ENCODE data around the gene DCP1A. TPM values are rescaled to one million over a fixed set of nuclear protein-coding genes. Genes with fewer than 3 reads are reported as not detected.

DCP1A gene
- total RNA-seq, 4 donors from 2014 or later = 15.2 to 28.4 (median 21.5) TPM

DNA sequence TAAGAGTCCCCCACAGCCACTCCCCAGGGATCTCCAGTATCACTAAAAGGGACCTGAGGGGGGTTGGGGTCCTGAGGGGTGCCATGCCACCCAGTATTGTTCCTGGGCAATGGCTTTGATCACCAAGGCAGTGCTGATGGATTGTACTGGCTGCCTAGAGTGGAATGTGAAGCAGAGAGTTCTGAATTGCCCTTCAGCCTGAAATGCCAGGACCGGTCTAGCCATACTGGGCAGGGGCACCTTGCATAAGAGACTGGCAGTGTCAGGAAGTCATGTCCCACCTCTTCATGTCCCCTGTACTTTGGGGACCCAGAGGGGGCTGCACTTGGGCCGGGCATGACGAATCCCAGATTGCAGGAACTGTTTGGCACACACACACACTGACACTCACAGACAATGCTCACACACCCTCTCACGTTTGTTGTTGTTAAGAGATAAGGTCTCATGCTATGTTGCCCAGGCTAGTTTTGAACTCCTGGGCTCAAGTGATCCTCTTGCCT, 87.0 kb downstream of the DCP1A start:
- DNase-seq (ENCODE audit: low spot score in 2 of 2) = no peak
- WGBS, 2 donors = 73 to 78% methylated on average over 4 of the region's 4 CpGs
- intact Hi-C loops (cut with DNase I; ENCODE audit: low total_unique reads) = no loop called here
- TF ChIP-seq POLR2A (IDR thresholded peaks at IDR 0.05) = no peak
- TF ChIP-seq, protein P1, sequence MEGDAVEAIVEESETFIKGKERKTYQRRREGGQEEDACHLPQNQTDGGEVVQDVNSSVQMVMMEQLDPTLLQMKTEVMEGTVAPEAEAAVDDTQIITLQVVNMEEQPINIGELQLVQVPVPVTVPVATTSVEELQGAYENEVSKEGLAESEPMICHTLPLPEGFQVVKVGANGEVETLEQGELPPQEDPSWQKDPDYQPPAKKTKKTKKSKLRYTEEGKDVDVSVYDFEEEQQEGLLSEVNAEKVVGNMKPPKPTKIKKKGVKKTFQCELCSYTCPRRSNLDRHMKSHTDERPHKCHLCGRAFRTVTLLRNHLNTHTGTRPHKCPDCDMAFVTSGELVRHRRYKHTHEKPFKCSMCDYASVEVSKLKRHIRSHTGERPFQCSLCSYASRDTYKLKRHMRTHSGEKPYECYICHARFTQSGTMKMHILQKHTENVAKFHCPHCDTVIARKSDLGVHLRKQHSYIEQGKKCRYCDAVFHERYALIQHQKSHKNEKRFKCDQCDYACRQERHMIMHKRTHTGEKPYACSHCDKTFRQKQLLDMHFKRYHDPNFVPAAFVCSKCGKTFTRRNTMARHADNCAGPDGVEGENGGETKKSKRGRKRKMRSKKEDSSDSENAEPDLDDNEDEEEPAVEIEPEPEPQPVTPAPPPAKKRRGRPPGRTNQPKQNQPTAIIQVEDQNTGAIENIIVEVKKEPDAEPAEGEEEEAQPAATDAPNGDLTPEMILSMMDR (IDR thresholded peaks at IDR 0.05) = no peak
- H3K4me3 ChIP-seq (ENCODE audit: low read depth, poor library complexity, severe bottlenecking) = no peak overlapping the region

DNA sequence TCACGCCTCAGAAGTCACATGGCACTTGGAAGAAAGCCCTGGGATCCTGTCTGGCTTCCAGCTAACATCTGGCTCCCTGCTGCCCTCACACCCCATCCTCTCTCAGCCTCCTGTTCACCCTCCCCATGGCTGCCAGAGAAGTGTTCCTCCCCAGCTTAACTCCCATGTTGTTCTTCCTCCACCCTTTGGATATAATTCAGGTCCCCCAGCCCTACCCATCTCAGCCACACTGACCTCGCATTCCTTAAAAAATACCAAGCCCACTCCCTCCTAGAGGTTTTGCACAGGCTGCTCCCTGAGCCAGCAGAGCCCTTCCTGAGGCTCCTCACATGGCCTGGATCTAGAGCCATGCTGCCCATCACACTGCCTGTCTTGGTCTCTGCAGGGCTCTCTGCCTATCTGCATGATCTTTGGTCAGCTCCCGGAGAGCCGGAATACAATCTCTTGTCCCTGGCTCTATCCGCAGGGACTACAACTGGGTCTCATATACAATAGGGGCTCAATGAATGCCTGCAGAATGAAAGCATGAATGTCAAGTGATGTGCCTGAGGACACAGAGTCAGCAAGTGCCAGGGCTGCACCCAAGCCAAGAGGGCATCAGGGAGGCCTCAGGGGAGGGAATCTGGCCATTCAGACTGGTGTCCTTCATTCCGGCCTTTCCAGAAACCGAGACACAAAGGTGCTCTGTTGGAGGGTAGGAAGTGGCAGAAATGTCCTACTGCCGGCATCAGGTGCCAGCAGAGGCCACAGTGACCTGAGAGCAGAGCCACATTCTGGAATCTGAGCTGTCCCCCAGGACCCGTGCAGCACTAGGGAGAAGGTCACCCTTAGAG, 87.7 kb downstream of the DCP1A start:
- WGBS, 2 donors = 69 to 73% methylated on average over 8 to 9 of the region's 9 CpGs
- intact Hi-C loops (cut with DNase I; ENCODE audit: low total_unique reads) = no loop called here
- DNase-seq (ENCODE audit: low spot score in 2 of 2) = no peak
- no peak for TF ChIP-seq POLR2A (IDR thresholded peaks at IDR 0.05)
- TF ChIP-seq, protein P1 (IDR thresholded peaks at IDR 0.05) = no peak
- no peak overlapping the region for H3K4me3 ChIP-seq (ENCODE audit: low read depth, poor library complexity, severe bottlenecking)

DNA sequence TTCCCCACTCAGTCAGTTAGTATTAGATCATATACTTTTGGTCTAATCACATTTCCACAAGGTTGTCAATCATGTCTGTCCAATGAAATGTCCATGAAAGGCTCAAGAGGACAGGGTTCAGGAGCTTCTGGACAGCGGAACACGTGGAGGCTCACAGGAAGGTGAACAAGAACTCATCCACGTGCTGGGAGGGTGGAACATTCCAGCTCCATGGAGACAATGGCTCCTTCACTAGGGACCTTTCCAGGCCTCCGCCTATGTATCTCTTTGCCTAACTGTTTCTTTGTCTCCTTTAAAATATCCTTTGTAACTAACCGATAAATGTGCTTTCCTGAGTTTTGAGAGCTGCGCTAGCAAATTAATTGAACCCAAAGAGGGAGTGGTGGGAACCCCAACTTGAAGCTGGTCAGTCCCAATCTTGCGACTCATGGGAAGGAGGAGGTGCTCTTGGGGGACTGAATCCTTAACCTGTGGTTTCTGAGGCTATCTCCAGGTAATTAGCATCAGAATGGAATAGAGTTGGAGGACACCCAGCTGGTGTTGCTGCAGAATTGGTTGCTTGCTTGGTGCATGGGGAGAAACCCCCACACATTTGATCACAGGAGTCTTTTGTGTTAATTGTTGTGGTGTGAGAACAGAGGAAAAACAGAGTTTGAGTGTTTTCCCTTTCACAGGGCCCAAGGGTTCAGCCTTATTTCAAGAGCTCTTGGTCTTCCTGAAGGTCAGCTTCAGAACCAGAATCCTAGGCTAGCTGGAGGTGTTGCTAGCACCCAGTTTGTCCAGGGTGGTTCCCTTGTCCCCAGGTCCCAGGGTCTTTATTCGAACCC, 88.5 kb downstream of the DCP1A start:
- TF ChIP-seq POLR2A (IDR thresholded peaks at IDR 0.05) = no peak
- TF ChIP-seq, protein P1 (IDR thresholded peaks at IDR 0.05) = no peak
- intact Hi-C loops (cut with DNase I; ENCODE audit: low total_unique reads) = no loop called here
- no peak overlapping the region for H3K4me3 ChIP-seq (ENCODE audit: low read depth, poor library complexity, severe bottlenecking)
- DNase-seq (ENCODE audit: low spot score in 2 of 2) = no peak
- 78% methylated on average over 8 of the region's 8 CpGs for WGBS, 2 donors

DNA sequence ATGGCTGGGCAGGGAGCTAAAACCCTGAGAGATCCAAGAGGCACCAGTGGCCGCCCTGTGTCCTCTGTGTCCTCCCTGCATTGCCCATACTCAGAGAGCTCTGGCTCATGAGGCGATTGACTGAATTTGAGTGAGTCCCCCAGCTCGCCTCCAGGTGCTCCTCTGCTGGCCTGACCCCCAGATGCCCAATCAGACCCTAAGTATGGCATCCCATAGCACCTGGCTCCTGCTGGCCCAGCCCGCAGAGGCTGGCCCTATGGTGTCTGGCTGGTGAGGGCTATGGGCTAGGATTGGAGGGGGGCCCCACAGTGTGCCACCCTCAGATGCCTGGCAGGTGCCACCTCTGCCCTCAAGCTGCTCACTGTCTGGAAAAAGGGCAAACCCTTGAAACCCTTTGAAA, 89.9 kb downstream of the DCP1A start:
- no peak overlapping the region for H3K4me3 ChIP-seq (ENCODE audit: low read depth, poor library complexity, severe bottlenecking)
- WGBS, 2 donors = 94 to 98% methylated on average over 4 of the region's 4 CpGs
- intact Hi-C loops (cut with DNase I; ENCODE audit: low total_unique reads) = no loop called here
- DNase-seq (ENCODE audit: low spot score in 2 of 2) = no peak
- TF ChIP-seq POLR2A (IDR thresholded peaks at IDR 0.05) = no peak
- TF ChIP-seq, protein P1 (IDR thresholded peaks at IDR 0.05) = no peak

DNA sequence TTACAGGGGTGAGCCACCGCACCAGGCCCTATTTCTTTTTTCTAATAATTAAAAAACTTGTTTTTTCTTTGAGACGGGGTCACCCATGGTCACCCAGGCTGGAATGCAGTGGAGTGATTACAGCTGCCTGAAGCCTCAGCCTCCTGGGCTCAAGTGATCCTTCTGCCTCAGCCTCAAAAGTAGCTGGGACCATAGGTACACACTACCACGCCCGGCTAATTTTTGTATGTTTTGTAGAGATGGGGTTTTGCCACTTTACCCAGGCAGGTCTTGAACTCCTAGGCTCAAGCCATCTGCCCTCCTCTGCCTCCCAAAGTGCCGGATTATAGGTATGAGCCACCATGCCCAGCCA, 90.7 kb downstream of the DCP1A start:
- no peak for DNase-seq (ENCODE audit: low spot score in 2 of 2)
- H3K4me3 ChIP-seq (ENCODE audit: low read depth, poor library complexity, severe bottlenecking) = no peak overlapping the region
- TF ChIP-seq, protein P1 (IDR thresholded peaks at IDR 0.05) = no peak
- TF ChIP-seq POLR2A (IDR thresholded peaks at IDR 0.05) = no peak
- WGBS, 2 donors = 94% methylated on average over 5 of the region's 5 CpGs
- intact Hi-C loops (cut with DNase I; ENCODE audit: low total_unique reads) = no loop called here
